Measurements from ENCODE around the gene TIMMDC1.

DNA sequence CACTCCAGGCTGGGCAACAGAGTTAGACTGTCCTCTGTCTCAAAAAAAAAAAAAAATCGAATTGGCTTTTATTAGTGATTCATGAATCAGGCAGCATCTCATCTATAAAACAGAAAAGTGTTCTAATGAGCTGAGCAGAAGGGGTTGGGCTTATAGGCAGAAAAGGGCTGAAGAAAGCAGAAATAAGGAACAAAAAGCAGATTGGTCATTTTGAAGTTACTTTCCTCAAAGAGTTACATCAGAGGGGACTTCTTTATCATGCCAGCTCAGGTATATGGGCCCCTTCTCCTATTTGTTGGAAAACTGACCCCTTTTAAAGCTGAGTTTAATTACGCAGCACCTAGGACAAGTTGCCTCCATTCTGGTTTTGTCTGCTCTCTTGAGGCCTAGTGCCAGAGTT lies 30.3 kb upstream of the TIMMDC1 start:
- TF ChIP-seq, protein P1, sequence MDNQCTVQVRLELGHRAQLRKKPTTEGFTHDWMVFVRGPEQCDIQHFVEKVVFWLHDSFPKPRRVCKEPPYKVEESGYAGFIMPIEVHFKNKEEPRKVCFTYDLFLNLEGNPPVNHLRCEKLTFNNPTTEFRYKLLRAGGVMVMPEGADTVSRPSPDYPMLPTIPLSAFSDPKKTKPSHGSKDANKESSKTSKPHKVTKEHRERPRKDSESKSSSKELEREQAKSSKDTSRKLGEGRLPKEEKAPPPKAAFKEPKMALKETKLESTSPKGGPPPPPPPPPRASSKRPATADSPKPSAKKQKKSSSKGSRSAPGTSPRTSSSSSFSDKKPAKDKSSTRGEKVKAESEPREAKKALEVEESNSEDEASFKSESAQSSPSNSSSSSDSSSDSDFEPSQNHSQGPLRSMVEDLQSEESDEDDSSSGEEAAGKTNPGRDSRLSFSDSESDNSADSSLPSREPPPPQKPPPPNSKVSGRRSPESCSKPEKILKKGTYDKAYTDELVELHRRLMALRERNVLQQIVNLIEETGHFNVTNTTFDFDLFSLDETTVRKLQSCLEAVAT (IDR thresholded peaks at IDR 0.05) = no peak
- TF ChIP-seq YY1 (IDR thresholded peaks at IDR 0.05; ENCODE audit: borderline replicate concordance in 1 of 3, control insufficient read depth in 1 of 3, extremely low read depth in 1 of 3, insufficient read depth in 3 of 3, insufficient read length in 1 of 3, insufficient replicate concordance in 2 of 3, low read depth in 1 of 3, low read length in 2 of 3) (no peak), NCOA4 (IDR thresholded peaks at IDR 0.05; ENCODE audit: partially characterized antibody) (no peak), GTF2E2 (tag; IDR thresholded peaks at IDR 0.05) (no peak), CTCF (IDR thresholded peaks at IDR 0.05 in 2 of 3, conservative IDR thresholded peaks at IDR 0.05 in 1 of 3; ENCODE audit: insufficient read depth in 2 of 3, low read depth in 1 of 3, low read length in 3 of 3) (no peak), HDAC6 (IDR thresholded peaks at IDR 0.05; ENCODE audit: low read depth, low read length) (no peak), EGR1 (conservative IDR thresholded peaks at IDR 0.05) (no peak), KLF10 (CRISPR knock-in tag; IDR thresholded peaks at IDR 0.05) (no peak), ZNF79 (CRISPR knock-in tag; IDR thresholded peaks at IDR 0.05; ENCODE audit: low read depth) (no peak)
- TF ChIP-seq, protein P2, sequence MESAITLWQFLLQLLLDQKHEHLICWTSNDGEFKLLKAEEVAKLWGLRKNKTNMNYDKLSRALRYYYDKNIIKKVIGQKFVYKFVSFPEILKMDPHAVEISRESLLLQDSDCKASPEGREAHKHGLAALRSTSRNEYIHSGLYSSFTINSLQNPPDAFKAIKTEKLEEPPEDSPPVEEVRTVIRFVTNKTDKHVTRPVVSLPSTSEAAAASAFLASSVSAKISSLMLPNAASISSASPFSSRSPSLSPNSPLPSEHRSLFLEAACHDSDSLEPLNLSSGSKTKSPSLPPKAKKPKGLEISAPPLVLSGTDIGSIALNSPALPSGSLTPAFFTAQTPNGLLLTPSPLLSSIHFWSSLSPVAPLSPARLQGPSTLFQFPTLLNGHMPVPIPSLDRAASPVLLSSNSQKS (CRISPR knock-in tag; IDR thresholded peaks at IDR 0.05) = no peak
